Loucy (cell line): ENCODE results near the gene OR2H2.

Experiments
- H2AFZ ChIP-seq: fragments of 200-600 bp; sonication (generic); 2 replicates; pipeline ENCODE4 v1.6.0; 2016; ENCODE audit warnings: antibody characterized with exemption, mild to moderate bottlenecking, low read length, moderate library complexity
- H3F3A ChIP-seq: fragments of 200-600 bp; 2 replicates; pipeline ENCODE4 v1.6.0; 2016; ENCODE audit warnings: antibody characterized with exemption, low read depth, mild to moderate bottlenecking
- H3K27me3 ChIP-seq: fragments of 200-600 bp; sonication (generic); 2 replicates; pipeline ENCODE4 v1.6.1; 2014; ENCODE audit warnings: low read length, mild to moderate bottlenecking; ENCODE audit not compliant: insufficient read depth, poor library complexity, severe bottlenecking
- H3K36me3 ChIP-seq: fragments of 200-600 bp; sonication (generic); 2 replicates; pipeline ENCODE4 v1.6.1; 2016; ENCODE audit warnings: low read length; ENCODE audit not compliant: insufficient read depth
- H3K4me1 ChIP-seq: fragments of 200-600 bp; sonication (generic); 2 replicates; pipeline ENCODE4 v1.5.1; 2014; ENCODE audit warnings: low read length, mild to moderate bottlenecking; ENCODE audit not compliant: insufficient read depth, poor library complexity, severe bottlenecking
- H3K4me2 ChIP-seq: fragments of 200-600 bp; sonication (generic); 2 replicates; pipeline ENCODE4 v1.6.0; 2014; ENCODE audit warnings: antibody characterized with exemption, low read length, low read depth, mild to moderate bottlenecking; ENCODE audit not compliant: poor library complexity, severe bottlenecking
- H3K4me3 ChIP-seq: fragments of 200-600 bp; sonication (generic); 2 replicates; pipeline ENCODE4 v1.5.1; 2014; ENCODE audit warnings: low read length, mild to moderate bottlenecking, mixed read lengths; ENCODE audit not compliant: poor library complexity, severe bottlenecking
- H3K79me2 ChIP-seq: fragments of 200-600 bp; sonication (generic); 2 replicates; pipeline ENCODE4 v1.6.1; 2014; ENCODE audit warnings: low read length; ENCODE audit not compliant: insufficient read depth
- H3K9ac ChIP-seq: fragments of 200-600 bp; sonication (generic); 2 replicates; pipeline ENCODE4 v1.6.0; 2014; ENCODE audit warnings: mild to moderate bottlenecking, low read depth, low read length, moderate library complexity; ENCODE audit not compliant: poor library complexity, severe bottlenecking
- H3K9me2 ChIP-seq: fragments of 200-600 bp; sonication (generic); replicated peaks from 2 replicates; pipeline ENCODE4 v1.6.1; 2016; ENCODE audit warnings: low read depth, low read length, mixed read lengths
- H3K9me3 ChIP-seq: fragments of 200-600 bp; sonication (generic); 2 replicates; pipeline ENCODE4 v1.6.1; 2014; ENCODE audit warnings: mild to moderate bottlenecking, antibody characterized with exemption, low read length, low read depth; ENCODE audit not compliant: insufficient read depth
- H4K20me1 ChIP-seq: fragments of 200-600 bp; sonication (generic); 2 replicates; pipeline ENCODE4 v1.6.0; 2014; ENCODE audit warnings: antibody characterized with exemption, low read length, mild to moderate bottlenecking; ENCODE audit not compliant: insufficient read depth, poor library complexity, severe bottlenecking
- CTCF ChIP-seq: fragments of 200-600 bp; sonication (generic); conservative IDR thresholded peaks from 2 replicates; pipeline ENCODE4 v1.5.1; 2014; ENCODE audit warnings: mild to moderate bottlenecking, antibody characterized with exemption, low read length
- EZH2phosphoT487 ChIP-seq: fragments of 200-600 bp; IDR thresholded peaks from 2 replicates; pipeline ENCODE4 v1.6.1; 2018; ENCODE audit warnings: antibody characterized with exemption, mild to moderate bottlenecking, moderate library complexity, borderline replicate concordance

Gene OR2H2

DNA sequence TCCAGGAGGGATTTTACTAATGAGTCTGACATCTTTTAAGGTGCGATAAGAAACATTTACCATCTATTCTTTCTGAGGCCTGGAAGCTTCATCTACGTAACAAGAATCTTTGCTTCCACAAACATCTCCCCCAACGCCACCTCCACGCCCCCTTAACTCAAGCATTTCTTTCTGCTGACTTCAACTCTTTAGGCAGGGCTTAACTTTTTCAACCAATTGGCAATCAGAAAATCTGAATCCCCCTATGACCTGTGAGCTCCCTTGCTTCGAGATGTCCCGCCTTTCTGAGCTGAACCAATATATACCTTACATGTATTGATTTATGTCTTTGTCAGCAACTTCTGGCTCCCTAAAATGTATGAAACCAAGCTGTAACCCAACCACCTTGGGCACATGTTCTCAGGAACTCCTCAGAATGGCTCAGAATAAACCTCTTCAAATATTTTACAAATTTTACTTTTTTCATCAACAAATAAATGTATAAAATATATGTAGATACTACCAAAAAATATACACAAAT is 11.5 kb downstream of the OR2H2 start:
- H3K4me2 ChIP-seq, result no peak overlapping the region
- H3K4me1 ChIP-seq, result no peaks in the 10 kb centered on the region
- no peaks in the 10 kb centered on the region for H3K9me2 ChIP-seq
- TF ChIP-seq CTCF (no peak), EZH2phosphoT487 (no peak)
- H4K20me1 ChIP-seq, result no peaks in the 10 kb centered on the region
- H3K27me3 ChIP-seq, result no peaks in the 10 kb centered on the region
- no peak overlapping the region for H3K4me3 ChIP-seq
- H3K9ac ChIP-seq, result no peak overlapping the region
- no peak overlapping the region for H2AFZ ChIP-seq
- H3K9me3 ChIP-seq, result no peaks in the 10 kb centered on the region
- no peaks in the 10 kb centered on the region for H3K36me3 ChIP-seq
- H3K79me2 ChIP-seq, result no peaks in the 10 kb centered on the region
- no peaks in the 10 kb centered on the region for H3F3A ChIP-seq

- no peaks in the 10 kb centered on the region for H3K4me1 ChIP-seq
- no peaks in the 10 kb centered on the region for H3K9me3 ChIP-seq
- H4K20me1 ChIP-seq, result no peaks in the 10 kb centered on the region
- no peak overlapping the region for H3K4me3 ChIP-seq
- no peak overlapping the region for H2AFZ ChIP-seq
- H3K9ac ChIP-seq, result no peak overlapping the region
- no peaks in the 10 kb centered on the region for H3K36me3 ChIP-seq
- H3K9me2 ChIP-seq, result no peaks in the 10 kb centered on the region
- no peaks in the 10 kb centered on the region for H3K79me2 ChIP-seq
- no peak for TF ChIP-seq EZH2phosphoT487
- no peaks in the 10 kb centered on the region for H3K27me3 ChIP-seq
- no peaks in the 10 kb centered on the region for H3F3A ChIP-seq
- H3K4me2 ChIP-seq, result no peak overlapping the region
Measured at GRCh38 chr6:29597184-29597583, 12.3 kb downstream of the OR2H2 start.

- Histone ChIP-seq H3K9me2 (no peaks in the 10 kb centered on the region), H3F3A (no peaks in the 10 kb centered on the region), H3K27me3 (no peaks in the 10 kb centered on the region), H3K36me3 (no peaks in the 10 kb centered on the region), H3K9ac (no peak overlapping the region), H3K9me3 (no peaks in the 10 kb centered on the region), H4K20me1 (no peaks in the 10 kb centered on the region), H3K4me3 (no peak overlapping the region), H2AFZ (no peak overlapping the region), H3K4me1 (no peaks in the 10 kb centered on the region), H3K79me2 (no peaks in the 10 kb centered on the region), H3K4me2 (no peak overlapping the region)
- no peak for TF ChIP-seq EZH2phosphoT487
- no peak for TF ChIP-seq CTCF
Measured at GRCh38 chr6:29598172-29598747, 13.3 kb downstream of the OR2H2 start.
